Measurements from ENCODE around the gene CACNB4.
"Not testable (repeated sequence)": the region's sequence is repeated elsewhere in the genome, so short reads cannot be mapped to it uniquely, and the experiment has no call there.

Gene CACNB4

DNA sequence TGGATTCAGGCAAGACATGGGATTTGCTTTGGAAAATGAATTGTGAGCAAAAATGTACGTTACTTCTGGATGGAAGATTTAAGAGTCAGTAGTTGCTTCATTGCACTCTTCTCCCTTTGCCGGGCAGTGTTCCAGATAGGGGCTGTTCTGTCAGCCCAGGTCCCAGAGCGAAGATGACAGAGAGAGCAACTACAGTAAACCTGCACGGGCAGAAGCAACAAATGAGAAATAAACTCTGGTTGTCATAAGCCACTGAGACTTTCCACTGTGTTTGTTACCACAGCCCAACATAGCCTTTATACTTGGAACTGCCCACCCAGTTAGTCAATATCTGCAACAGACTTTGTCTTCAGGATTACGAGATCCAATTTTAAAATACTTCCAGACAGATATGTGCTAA is 83.3 kb downstream of the CACNB4 start:
- no peak for DNase-seq

DNA sequence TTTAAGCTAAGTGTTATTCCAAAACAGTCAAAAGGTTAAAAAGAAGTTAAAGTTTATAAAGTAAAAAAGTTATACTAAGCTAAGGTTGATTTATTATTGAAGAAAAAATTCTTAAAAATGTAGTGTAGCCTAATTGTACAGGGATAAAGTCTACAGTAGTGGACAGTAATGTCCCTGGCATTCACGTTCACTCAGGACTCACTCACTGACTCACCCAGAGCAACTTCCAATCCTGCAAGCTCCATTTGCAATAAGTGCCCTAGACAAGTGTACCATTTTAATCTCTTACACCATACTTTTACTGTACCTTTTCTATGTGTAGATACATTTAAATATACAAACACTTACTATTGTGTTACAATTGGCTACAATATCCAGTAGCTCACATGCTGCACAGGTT is 86.1 kb downstream of the CACNB4 start:
- no peak for DNase-seq

DNA sequence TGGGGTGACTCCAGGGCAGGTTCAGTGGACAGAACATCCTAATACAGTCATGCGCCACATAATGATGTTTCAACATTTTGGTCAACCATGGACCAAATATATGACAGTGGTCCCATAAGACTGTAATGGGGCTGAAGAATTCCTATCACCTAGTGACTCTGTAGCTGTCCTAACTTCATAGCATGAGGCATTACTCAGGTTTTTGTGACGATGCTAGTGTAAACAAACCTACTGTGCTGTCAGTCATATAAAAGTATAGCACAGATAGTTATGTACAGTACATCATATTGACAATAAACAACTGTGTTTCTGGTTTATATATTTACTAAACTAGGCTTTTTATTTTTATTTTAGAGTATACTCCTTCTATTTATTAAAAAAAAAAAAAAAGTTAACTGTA is 87.1 kb downstream of the CACNB4 start:
- DNase-seq = no peak

DNA sequence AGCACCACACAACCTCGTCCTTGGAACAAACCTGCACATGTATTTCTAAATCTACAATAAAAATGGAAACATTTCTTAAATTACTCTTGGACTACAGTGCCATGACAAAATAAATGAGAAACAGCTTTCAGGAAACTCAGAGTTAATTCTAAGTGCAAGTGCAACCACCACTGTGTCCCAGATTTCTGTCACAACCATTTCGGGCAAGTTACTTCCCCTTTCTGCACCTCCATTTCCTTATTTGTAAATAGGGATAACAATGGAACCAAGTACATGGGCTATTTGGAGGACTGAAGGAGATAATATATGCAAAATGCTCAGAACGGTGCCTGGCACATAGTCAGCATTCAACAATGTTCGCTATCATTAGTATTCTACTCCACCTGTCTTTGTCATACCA is 93.2 kb downstream of the CACNB4 start:
- no peak for DNase-seq

DNA sequence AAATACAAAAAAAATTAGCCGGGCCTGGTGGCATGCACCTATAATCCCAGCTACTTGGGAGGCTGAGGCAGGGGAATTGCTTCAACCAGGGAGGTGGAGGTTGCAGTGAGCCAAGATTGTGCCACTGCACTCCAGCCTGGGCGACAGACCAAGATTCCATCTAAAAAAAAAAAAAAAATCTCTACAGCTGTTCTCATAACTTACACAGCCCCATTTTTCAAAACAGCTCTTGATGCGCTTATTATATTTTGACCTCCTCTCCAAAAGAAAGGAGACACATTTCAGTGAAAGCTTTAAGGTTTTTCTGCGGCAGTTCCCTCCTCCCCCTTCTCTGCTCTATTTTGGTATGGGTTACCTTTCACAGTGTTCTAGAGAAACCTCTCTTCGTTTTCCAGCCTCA is 95.6 kb downstream of the CACNB4 start:
- not testable (repeated sequence) for DNase-seq

DNA sequence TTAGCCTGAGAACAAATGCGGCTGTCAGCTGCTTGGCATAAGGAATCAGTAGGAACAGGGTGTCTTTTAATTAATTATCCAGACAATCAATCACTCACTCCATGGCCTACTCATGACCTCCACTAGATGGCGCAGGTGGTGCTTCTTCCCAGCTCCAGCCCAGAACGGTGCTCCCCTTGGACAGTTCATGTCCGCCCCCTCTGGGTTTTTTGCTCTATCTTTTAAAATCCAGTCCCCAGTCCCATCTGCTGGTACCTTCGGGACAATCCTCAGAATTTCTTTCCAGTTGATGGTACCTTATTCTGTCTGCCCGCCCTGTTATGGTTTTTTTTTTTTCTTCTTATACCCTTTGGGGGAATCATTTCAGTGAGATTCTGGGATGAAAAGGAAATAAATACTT is 99.8 kb downstream of the CACNB4 start:
- peak; percentile 48 for DNase-seq

DNA sequence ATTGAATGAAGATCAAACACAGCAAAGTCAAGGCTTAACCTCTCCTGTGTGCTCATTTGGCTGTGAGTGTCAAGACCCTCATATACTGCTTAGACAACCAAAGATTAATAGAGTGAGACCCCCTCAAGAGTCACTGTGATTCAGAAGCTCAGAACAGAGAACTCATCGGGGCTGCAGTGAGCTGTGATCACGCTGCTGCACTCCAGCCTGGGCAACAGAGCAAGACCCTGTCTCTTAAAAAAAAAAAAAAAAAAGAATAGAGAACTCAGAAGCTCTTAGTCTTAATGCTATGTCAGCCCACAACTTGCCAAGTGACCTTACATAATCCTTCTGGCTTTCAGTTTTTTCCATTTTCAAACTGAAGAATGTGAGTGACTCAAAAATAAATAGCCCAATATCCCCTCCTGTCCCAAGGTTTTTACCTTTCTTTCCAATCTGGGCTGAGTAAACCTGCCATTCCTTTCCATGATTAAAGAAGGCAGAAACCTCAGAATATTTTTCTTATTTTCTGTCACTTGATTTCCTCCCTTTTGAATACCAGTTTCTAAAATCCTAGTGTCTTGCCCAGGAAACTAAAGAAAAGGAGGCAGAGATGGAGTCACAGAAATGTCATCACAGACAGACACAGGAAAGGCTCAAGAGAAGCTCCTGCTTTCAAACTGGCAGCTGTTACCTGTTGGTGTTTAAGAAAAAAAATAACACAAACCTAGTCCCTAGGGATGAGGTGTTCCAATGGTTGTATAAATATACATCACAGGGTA is 102.4 kb downstream of the CACNB4 start:
- no peak for DNase-seq

DNA sequence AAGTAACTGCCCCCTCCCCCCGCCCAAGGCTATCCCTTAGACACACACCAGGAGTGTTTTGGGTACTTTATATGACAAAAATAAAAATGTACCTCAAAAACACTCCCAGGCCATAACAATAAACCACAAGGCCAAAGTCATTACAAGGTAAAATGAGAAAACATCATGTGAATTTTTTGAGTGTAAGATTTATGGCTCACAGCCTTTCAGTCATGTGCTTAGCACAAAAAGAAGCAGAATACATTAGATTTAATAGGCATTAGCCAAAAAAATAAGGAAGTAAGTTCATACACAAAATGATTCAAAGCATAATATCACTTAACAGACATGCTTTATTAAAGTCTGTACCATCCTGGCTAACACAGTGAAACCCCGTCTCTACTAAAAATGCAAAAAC is 103.7 kb downstream of the CACNB4 start:
- DNase-seq = no peak

DNA sequence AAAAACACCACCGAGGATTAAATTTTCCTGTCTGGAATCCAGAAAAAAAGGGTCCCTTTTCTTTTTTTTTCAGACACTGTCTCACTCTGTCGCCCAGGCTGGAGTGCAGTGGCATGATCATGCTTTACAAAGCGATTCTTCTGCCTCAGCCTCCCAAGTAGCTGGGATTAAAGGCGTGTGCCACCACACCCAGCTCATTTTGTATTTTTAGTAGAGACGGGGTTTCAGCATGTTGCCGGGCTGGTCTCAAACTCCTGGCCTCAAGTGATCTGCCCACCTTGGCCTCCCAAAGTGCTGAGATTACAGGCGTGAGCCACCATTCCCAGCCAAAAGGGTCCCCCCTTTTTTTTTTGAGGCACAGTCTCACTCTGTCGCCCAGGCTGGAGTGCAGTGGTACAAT is 104.7 kb downstream of the CACNB4 start:
- DNase-seq = not testable (repeated sequence)

DNA sequence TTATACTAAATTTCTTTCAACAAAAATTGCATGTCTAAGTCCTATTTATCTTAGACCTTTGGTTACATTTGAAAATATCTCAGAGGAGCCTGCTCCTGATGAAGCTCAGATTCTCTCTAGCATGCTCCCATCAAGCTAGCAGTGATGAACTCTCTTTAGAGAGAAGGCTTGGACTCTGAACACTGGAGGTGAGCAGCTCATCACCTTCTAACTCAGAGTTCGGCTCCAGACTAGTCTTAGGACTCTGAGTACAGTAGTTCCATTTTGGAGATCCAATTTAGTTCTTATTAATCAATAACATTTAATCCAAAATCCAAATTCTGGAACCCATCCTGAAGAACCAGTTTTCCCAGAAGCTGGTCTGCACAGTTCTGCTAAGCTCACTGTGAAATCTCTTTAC is 107.8 kb downstream of the CACNB4 start:
- no peak for DNase-seq

DNA sequence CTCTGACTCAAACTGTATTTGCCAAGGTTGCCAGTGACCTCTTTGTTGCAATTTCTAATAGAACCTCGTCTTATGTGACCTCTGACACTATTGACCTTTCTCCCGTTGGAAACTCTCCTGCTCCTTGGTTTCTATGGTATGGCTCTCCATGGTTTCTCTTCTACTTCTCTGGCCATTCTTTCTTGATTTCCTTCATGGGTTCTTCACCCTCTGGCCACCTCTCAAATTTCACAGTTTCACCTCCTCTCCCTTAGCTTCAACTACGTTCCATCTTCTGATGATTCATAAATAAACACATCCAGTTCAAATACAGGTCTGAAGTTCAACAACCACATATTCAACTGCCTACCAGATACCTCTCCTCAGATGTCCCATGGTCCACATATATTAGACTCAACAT is 109.5 kb downstream of the CACNB4 start:
- DNase-seq = no peak

DNA sequence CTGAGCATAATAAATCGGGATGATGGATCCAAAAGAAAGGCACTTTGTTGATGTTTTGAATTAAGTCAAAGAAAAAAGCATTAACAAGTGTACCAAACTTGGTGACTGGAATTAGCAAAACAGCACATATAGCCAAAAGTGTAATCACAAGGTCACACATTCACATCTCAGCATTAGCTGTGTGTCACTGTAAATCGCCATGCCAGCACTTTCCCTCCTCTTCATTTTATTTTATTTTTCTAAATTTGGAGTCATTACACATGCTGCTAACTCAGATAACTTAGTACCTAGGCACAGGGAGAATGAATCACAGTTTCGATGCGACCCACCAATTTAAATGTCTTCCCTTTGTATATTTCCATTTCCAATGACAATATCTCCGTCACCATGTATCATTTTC is 111.4 kb downstream of the CACNB4 start:
- DNase-seq = no peak

DNA sequence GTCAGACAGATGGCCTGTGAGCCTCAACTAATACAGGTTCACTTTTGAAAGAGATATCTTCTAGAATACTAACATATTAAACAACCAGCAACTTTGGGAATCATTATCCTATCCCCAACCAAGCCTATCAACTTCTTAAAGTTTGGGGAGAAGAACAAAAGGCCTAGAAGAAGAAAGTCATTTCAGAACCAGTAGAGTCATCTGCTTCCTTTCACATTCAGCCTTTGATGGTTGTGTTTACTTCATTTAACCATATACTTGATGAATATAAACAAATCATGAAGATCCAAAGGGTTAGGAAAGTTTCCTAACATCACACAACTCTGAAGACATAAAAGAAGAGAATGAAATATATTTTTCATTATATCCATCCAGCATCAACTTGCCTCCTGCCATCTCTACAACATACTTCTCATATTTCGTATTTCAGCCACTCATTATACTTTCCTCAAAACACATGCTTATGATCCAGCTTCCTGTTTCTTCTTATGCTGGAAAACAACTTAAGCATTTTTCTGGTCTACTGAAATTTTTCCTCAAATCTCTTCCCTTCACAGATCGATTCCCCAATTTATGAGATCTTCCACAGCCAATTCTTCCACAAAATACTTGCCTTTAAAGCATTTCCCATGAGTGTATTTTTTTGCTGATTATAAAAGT is 114.3 kb downstream of the CACNB4 start:
- DNase-seq = no peak

DNA sequence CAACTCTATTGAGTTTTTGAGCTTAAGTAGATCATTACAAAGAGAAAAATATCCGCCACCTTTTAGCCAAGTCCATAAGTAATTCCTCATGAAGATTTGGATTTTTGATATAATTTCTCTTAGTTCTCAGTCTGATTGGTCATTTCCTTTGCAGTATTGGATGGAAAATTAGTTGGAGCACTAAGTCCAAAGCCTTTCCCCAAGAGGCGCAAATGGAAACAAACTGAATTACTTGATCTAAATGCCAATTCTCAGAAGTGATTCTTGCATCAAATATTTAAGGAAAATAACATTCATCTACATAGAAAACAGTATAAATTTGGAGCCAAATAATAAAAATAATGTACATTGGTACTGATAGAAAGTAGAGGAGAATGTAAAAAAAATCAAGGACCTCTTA is 115.6 kb downstream of the CACNB4 start:
- no peak for DNase-seq

DNA sequence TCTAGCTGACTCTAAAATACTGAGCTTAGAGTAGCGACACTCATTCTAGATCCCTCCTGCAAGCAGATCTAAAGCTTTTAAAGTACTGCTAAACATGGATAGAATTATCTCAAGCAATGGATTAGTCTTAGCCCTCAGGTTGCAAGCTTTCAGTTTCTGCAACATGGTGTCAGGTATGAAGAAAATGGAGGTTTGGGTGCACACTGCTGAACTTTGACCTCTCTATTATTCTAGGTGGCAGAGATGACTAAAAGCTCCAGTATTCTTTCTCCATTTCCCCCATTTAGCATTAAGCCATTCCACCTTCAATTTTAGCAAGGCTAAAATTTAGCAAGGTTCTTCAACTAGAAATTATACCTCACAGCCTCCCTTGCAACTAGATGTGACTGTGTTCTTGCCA is 117.0 kb downstream of the CACNB4 start:
- no peak for DNase-seq

DNA sequence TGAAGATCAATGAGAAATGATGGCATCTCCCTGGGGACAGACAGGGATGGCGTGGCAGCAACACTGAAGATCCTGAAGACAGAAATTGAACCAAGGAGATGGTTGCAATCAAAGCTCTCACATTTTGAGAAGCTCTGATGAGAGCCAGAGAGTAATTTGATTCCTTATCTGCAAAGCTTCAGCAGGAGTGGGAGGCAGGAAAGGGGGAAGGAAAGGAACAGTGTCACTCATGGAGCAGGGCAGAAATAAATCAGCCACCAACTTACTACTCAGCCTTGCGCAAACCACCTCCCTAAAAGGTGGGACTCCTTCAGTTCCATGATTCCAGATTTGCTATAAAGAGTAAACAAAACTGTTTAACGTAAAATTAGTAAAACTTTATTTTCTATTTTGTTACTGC is 119.2 kb downstream of the CACNB4 start:
- DNase-seq = no peak

DNA sequence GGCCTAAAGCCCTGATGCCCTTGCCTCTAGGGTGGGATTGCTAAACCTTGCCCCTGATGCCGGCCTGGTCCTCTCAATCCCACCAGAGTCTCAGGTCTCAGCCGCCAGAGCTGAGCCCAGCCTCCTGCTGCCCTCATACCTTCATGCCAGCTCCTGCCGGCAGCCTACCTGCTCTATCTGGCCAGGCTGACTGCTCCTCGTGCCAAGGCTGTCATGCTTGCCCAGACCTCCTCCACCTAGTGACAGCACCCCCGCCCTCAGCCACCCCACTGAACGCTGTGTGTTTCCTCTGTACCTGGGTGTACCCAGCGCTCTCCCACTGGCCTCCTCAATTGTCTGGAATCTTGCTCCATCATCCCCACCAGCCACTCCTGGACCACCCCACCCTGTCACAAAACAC is 120.1 kb downstream of the CACNB4 start:
- DNase-seq = no peak

DNA sequence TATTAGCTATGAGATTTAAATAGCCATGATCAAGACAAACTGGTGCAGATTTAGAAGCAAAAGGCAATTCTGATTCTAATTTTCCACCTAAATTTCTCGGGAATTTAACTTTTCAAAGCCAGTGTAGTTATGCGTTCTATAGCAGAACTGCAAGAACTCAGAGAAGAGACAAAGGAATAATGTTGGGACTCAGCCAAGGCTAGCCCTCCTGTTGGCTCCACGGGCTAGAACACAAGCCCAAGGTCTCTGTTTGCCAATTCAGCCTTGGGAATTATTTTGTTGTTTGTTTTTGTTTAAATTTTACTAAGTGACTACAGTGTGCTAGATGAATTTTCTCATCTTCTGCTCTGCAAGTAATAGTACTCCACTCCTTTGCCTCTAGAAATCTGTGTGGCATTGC is 121.2 kb downstream of the CACNB4 start:
- no peak for DNase-seq

DNA sequence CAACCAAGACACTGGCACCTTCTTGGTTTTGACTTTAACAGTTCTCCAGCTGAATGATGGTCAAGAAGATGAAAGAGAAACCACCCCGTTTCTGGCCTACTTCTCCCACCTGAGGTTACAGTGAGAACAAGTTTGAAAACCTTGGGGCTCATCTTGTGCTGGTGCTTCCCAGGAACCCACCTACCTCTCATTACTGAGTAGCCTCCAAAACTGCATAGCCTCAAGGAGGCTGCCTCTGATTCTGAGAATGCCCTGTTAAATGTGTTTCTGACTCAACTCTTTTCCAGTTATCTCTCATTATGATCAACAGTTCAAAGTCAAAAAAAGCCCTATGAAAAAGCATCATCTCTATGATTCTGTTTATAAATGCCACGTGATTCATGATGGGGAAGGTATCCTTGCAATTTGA is 121.9 kb downstream of the CACNB4 start:
- no peak for DNase-seq

DNA sequence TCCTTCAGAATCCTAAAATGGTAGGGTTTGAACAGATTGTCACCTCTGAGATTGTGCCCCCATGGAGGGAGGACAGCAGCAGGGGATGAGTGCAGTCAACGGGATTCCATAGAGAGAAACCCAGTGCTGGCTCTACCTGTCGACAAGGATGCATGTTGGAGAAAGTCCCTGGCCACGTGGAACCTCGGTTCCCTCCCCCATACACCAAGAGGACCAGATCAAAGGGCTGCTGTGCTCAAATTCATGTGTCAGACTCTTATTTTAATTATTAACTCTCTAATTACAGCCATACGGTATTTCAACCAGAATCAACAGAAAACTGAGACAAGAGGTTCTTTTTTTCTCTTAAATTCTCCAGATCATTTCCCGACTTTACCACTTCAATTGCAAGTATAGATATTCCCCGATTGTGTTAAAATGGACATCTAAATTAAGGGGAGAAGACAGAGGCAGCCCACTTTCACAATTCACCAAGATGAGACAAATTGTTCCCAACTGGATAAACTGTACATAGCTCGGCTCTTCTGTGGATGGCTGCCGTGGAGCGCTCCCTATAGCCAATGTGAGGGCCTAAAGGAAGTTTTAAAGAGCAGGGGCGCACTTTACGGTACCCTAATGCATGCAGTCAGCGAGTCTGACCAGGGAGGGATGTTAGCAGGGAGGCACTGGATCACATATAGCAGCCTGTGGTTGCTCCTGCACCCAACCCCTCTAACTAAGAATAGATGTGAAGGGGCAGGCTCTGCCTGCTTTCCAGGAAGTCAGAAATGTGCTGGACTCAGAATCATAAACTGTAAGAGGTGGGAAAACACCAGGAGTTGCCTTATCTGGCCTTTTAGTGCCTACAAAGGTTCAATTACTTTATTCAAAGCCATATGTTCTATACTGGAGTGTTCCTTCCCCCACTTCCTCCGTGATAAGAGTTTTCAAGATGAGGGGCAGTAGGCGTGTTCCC is 123.1 kb downstream of the CACNB4 start:
- DNase-seq = no peak

DNA sequence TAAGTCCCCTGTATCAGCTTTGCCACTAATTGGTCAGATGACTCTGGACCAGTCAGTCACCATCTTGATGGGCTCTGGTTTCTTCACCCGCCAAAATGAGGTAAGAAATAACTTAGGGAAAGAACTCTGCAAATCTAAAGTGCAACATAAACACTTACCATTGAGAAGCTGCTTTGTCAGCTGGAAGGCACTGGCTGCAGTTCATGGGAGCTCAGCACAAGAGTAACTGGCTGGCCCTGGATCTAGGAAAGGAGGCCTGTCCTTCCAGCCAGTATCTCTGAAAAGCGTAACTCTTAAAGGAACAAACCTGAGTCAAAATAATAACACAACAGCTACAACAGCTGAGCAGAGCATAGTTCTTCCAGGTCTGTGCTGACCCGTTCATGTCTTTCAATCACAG is 123.9 kb downstream of the CACNB4 start:
- DNase-seq = no peak

DNA sequence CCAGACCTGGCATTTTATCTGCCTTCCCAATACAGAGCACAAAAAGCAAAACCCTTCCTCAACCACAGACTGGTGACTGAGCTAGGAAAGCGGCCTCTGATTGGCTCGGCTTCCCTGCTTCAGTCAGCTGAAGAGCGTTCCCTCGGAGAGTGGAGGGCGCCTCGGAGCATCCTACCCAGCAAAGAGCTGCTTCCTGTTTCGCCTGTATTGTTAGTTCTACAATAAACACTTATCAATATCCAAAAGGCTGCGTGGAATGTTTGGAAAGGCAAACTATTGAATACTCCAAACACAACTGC is 125.0 kb downstream of the CACNB4 start:
- peak; percentile 63 to 75 for DNase-seq

DNA sequence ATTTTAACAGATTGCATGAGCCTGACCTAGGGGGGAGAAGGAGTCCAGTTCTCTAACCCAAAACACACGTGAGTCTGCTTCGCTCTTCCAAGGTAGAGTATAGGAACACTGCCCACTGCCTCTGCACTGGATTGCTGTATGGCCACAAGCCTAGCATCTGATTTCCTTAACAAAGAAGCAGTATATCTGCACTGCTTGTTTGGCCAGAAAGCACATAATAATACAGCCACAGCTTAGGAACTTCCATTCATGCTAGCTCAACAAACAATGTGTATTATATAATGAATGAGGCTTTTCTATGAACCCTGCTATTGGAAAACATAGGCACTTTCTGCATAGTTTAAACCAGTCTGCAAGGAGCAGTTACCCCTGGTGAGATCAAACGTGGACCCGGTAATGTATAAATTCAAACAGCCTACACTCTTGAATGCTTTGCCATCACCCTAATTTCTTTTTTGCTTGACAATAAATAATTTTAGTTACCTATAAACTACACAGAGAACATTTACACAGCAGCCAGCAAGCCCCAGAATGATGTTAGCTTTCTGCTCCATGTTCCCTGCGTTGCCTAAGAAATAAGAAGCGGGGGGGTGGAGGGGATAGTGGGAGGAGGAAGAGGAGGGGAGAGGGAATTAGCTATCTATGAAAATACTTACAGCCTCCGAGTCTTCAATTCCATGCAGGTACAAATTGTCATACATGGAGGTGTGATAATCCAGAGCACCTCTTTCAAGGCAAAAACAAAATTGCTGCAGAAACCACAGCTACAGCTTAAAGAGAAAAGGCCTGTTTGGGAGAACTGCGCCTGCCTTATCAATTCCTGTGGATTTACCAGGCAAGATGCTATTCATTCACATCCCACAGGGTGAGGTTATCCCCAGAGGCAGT is 125.6 kb downstream of the CACNB4 start:
- no peak for DNase-seq

All from NCI-H2081 (cell line).